Heart left ventricle (tissue), 13 donors: ENCODE results near the gene BTG4.

ENCODE experiments used
- POLR2A ChIP-seq, 2 donors: fragments of 450-650 bp; IDR thresholded peaks; one replicate each; pipeline ENCODE4 v1.6.1; 2017; ENCODE audit warnings: antibody characterized with exemption in 2 of 2, mild to moderate bottlenecking in 2 of 2, moderate library complexity in 2 of 2
- TF ChIP-seq, protein P1 (sequence below), 12 donors: fragments of 200-600 bp; sonication (generic) in 4 of 12; IDR thresholded peaks; one replicate each; pipeline versions ENCODE4 v1.5.0 to v1.8.0; 2018 to 2022; ENCODE audit warnings: antibody characterized with exemption in 12 of 12, mild to moderate bottlenecking in 5 of 12
- donor health status: ischemic (EF 13 %, LVEDD 7.1; RV severe dilation, severe dysfunction).
- donor health status: DM: no; HTN: yes; CAD: no.
- donor health status: DM: no; HTN: no; CAD: no.
- donor health status: ischemic (EF 25% LVEDD 6.9; RV normal size, moderate dysfunction).
- donor health status: ischemic (EF 25% LVEDD 5.7; RV mildly dilated, moderate dysfunction).
- donor health status: ischemic (EF 35%, LVEDD 5.7; RV mildly dilated, moderate dysfunction).
- donor health status: nonischemic (EF 11% LVEDD 7.7; RV severe dilation, severe dysfunction).
- donor health status: DM: yes; HTN: yes; CAD: no.
- donor health status: PGD.
- donor health status: ischemic (EF 29% LVEDD 5.4; RV normal size, mild dysfunction).
- donor health status: nonischemic (EF 23%, LVEDD 6.1; RV moderate dilation, normal function).

DNA sequence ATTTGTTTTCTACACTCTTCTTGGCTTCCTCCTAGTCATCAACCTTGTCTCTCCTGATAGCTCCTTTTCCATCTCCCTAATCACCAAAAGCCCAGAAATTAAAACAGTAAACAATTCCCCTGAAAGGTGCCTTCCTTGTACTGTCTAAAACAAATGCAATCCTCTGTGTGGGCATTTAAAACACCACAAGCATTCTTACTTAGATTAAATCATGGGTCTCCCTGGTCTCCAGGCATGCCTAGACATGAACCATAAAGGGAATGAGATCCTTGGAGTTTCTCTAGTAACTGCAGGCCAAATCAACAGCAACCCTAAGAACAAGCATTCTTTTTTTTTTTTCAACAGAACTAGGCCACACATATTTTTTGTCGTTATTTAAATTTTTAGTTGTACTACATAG is 1.9 kb downstream of the BTG4 start:
- TF ChIP-seq, protein P1, sequence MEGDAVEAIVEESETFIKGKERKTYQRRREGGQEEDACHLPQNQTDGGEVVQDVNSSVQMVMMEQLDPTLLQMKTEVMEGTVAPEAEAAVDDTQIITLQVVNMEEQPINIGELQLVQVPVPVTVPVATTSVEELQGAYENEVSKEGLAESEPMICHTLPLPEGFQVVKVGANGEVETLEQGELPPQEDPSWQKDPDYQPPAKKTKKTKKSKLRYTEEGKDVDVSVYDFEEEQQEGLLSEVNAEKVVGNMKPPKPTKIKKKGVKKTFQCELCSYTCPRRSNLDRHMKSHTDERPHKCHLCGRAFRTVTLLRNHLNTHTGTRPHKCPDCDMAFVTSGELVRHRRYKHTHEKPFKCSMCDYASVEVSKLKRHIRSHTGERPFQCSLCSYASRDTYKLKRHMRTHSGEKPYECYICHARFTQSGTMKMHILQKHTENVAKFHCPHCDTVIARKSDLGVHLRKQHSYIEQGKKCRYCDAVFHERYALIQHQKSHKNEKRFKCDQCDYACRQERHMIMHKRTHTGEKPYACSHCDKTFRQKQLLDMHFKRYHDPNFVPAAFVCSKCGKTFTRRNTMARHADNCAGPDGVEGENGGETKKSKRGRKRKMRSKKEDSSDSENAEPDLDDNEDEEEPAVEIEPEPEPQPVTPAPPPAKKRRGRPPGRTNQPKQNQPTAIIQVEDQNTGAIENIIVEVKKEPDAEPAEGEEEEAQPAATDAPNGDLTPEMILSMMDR (IDR thresholded peaks at IDR 0.05) = no peak
- no peak for TF ChIP-seq POLR2A (IDR thresholded peaks at IDR 0.05)
